ENCODE data around the gene METTL8.
"Not testable (repeated sequence)": the region's sequence is repeated elsewhere in the genome, so short reads cannot be mapped to it uniquely, and the experiment has no call there.

The METTL8 gene

DNA sequence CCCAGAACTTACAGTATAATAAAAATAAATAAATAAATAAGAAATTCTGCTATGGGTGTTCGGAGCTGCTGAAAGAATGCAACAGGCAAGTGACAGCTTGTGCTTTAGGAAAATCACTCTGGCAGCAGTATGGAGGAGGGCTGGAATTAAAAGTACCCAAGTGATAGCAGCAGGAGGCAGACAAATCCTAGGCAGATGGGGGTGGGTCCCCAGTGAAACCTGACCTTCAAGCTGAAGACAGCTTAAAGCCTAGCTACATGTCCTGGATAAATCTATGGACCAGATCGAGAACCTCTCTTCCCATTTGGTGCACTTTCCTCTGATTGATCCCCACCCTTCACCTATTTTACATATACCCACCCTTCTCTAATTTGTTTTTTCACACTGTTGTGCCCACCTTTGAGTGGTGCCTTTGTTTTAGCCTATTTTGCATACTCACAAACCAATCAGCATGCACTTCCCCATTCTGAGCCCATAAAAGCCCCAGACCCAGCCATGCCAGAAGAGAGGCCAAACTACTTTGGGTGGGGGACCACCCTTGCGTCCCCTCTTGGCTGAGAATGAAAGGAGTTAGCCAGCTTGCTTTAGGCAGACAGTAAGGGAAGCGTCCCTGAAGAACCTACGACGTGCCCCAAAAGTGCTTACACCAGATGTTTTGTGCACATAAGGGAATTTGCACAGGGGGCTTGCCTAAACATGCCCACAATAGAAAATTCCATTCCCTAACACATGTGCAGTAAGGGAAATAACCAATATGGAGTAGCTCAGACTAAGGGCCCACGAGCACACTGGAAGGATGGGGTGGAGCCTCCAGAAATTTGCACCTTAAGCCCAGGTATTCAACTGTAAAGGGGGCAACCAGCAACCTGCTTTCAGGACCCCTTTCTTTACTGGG lies 3.0 kb downstream of the METTL8 start:
- DNase-seq (ENCODE audit: low read depth in 1 of 2, low spot score in 1 of 2), result no peak

DNA sequence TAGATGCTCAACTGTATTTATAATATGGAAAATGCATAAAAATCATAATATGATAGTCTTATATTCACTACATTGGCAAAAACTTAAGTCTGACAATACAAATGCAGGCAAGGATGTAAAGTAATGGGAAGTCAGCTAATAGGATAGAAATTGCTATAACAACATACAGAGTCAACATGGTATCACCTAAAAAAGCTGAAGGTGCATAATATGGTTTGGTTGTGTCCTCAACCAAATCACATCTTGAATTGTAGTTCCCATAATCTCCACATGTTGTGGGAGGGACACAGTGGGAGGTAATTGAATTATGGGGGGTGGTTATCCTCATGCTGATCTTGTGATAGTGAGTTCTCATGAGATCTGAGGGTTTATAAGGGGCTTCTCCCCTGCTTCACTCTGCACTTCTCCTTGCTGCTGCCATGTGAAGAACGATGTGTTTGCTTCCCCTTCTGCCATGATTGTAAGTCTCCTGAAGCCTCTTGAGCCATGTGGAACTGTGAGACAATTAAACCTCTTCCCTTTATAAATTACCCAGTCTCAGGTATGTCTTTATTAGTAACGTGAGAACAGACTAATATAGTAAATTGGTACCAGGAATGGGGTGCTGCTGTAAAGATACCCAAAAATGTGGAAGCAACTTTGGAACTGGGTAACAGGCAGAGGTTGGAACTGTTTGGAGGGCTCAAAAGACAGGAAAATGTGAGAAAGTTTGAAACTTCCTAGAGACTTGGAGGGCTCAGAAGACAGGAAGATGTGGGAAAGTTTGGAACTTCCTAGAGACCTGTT lies 10.9 kb downstream of the METTL8 start:
- not testable (repeated sequence) for DNase-seq (ENCODE audit: low read depth in 1 of 2, low spot score in 1 of 2)

DNA sequence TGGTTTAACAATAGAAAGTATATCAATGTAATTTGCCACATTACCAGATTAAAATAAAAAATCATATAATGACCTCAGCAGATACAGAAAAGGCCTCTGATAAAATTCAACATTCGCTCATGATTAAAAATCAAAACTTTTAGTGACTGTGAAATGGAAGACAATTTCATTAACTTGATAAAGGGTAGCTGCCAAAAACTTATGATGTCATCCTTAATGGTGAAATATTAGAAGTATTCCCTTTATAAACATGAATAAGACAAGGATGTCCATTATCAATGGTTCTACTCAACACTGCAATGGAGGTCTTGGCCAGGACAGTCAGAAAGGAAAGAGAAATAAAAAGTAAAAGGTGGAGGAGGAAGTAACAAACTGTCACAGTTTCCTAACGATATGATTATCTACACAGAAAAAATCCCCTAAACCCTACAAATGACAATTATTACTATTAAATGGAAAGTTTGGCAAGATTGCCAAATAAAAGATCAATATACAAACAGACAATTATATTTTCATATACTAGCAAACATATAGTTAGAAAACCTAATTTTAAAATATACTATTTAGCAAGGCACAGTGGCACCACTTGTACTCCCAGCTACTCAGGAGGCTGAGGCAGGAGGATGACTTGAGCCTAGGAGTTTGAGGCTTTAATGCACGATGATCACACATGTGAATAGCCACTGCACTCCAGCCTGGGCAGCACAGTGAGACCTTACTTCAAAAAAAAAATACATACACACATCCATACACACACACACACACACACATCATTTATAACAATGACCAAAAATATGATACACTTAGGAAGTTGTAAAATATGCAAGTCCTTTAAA lies 12.8 kb downstream of the METTL8 start:
- DNase-seq (ENCODE audit: low read depth in 1 of 2, low spot score in 1 of 2), result no peak

DNA sequence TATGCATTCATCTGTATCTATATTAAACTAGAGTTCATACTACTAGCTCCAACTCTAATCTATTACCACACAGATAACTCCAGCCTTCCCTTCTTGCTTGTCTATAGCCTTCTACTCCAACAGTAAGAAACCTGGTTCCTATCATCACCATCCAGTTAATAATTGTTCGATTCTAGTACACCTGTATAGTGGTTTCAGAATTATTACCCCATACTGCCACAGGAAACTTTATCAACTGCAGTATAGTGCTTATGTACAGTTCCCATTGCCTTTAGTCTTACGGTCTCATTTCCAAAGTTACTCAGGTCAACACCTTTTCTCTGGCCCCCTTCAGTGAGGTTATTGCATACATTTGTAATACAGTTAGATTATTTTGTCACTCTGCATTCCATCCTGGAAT lies 14.5 kb downstream of the METTL8 start:
- DNase-seq (ENCODE audit: low read depth in 1 of 2, low spot score in 1 of 2), result no peak

DNA sequence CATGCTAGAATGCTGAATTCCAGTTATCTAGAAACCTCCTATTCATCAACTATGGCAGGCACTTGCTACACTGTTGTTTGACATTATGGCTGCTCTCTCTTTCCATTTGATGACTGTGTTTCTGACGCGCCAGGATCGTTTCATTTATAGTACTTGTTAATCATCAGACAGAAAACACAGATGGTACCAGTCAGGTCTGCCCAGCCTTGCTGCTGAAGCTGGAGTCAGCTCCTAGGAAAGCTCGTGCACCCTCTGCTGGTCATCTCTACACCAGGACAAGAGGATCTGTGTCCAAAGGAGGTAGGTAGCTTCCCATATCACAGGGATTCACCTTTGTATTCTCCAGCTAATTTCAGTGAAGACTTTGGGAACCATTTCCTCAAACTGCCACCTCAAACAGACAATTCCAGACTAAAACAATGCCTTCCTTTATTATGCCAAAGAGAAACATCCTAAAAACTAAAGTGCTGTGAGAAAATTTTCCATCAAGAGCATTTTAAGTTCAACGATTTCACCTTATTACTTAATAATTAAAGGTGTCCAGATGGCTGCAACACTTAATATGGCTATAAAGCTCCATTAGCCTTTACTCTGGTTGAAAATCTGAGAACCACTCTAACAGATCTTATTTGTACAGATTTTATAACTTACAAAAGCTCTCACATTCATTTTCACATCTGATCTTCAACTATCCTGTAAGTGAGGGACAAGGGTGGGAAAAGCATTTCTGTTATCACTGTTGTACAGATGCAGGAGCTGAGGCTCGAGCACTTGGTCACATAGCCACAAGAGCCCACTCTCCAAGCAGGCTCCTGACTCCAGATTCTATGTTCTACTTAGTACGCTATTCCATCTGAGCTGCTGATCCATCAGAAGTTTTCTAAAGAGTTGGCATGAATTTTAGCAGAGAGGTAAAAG lies 17.5 kb downstream of the METTL8 start:
- peak; percentile 52 to 54 for DNase-seq (ENCODE audit: low read depth in 1 of 2, low spot score in 1 of 2)

DNA sequence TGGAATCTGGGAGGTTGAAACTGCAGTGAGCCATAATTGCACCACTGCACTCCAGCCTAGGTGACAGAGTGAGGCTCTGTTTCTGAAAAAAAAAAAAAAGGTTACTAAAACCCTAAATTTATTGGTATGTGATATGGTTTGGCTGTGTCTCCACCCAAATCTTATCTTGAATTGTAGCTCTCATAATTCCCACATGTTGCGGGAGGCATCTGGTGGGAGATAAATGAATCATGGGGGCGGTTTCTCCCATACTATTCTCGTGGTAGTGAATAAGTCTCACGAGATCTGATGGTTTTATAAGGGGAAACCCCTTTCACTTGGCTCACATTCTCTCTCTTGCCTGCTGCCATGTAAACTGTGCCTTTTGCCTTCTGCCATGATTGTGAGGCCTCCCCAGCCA lies 19.1 kb downstream of the METTL8 start:
- DNase-seq (ENCODE audit: low read depth in 1 of 2, low spot score in 1 of 2), result not testable (repeated sequence)

DNA sequence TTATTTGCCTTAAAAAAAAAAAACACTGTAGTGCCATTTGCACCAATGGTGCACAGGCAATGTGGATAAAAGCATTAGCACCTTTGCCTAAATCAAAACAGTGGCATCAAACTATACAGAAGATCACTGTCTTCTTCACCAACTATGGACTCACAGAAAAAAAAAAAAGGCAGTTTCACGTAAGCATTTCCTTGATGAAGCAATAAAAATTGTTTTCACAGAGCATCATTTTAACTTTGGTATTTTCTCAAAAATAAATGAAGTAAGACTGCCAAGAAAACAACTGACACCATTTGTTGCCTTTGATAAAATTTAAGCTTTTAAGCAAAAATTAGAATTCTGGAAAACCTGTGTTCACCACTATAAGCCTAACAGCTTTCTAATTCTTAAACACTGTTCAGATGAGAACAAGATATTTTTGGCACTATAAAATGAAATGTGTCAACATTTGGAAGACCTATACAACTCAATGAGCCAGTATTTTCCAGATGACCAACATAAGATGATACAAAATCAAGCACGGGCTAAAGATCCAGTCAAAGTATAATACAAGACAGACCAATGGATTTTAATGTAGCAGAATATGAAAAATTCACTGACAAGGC lies 21.1 kb downstream of the METTL8 start:
- DNase-seq (ENCODE audit: low read depth in 1 of 2, low spot score in 1 of 2), result no peak

DNA sequence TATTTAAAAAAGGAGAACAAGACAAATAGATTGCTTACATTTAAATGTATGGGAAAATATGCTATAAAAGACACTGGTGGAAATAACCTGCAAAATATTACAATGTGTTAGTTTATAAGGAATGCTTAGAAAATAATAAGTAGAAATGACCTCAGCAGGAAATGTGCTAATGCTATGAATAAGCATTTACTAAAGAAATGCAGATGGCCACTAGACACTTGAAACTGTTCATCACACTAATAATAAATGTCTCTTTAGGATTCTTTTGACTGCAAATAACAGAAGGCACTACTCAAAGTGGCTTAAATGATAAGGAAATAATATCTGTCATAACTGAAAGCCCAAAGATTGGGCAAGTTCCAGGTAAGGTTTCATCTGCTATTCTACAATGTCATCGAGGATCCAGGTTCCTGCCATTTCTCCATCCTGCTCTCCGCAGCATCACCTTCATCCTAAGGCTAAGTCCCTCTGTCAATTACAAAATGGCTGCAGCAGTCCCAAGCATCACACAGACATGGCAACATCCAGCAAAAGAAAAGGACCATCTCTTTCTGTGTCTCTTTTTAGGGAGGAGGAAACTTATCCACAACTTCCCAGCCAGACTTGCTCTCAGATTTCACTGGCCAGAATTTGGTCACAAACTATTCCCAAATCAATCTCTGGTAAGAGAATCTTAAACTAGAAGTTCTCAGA lies 21.9 kb downstream of the METTL8 start:
- no peak for DNase-seq (ENCODE audit: low read depth in 1 of 2, low spot score in 1 of 2)

DNA sequence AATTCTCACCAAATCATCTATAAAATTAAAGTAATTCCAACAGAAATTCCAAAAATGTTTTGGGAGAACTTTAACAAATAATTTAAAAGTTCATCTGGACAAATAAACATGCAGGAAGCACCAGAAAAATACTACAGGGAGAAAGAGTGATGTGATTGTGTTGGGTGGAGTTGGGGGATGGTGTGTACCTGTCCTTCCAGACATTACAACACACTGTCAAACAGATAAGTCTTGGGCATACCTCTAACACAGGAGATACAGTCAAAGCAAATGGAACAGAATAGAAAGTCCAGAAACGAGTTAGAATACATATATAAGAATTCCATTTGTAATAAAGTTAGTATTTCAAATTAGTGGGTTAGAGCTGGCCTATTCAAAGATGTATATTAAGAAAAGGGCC lies 22.6 kb downstream of the METTL8 start:
- DNase-seq (ENCODE audit: low read depth in 1 of 2, low spot score in 1 of 2), result no peak

DNA sequence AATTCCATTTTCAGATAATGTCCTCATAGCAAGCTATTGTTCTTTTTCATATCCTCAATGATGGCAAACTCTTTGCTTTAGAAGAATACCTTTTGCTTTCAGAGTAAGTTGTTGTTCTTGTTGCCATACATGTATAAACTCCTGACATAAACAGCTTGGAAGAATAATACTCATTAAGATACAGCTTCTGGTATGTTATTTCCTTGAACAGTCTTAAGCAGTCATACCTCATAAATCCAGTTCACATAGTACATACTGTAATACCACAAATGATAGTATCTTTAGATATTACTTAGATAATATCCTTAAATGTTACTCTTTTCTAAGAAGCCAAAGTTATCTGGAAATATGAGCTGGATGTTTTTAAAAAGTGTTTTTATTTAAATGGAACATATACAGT lies 23.2 kb downstream of the METTL8 start:
- no peak for DNase-seq (ENCODE audit: low read depth in 1 of 2, low spot score in 1 of 2)

DNA sequence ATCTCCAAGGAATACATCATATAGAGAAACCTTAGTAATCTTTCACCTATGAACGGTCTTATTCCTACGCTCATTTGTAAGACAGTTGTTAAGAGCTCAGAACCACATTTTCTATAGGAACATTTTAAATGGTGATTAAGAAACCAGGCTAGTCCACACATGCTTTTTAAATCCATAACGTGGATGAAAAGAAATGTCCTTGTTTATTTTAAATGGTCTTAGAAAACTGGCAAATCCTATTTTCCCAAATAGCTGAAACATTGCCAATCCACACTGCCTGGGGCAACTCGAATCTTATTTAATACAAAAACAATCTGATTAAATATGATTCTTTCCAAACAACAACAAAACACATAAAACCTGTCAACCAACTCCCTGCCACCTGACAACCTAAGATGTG lies 23.7 kb downstream of the METTL8 start:
- no peak for DNase-seq (ENCODE audit: low read depth in 1 of 2, low spot score in 1 of 2)

DNA sequence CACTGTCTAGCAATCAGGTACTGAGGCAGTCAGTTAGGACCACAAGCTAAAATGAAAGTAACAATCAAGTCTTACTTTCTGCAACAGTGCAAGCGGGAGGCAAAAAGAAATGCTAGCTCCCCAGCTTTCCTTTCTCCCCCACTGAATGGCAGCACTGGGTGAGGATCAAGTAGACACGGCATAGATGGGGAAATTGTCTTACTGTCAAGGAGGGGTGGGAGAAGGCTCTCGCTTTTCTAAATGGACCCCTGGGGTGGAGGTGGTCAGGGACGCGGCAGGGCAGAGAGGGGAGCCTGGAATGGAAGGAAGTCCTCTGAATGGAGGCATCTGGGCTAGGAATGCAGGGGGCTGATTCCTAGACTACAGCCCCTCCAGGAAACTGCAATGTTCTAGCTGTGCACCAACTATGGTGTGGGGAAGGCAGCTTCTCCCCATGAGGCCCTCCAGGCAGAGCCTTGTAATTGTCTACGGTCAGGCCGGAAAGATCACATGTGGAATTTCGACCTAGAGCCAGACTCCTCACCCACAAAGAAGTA lies 24.3 kb downstream of the METTL8 start:
- no peak for DNase-seq (ENCODE audit: low read depth in 1 of 2, low spot score in 1 of 2)

DNA sequence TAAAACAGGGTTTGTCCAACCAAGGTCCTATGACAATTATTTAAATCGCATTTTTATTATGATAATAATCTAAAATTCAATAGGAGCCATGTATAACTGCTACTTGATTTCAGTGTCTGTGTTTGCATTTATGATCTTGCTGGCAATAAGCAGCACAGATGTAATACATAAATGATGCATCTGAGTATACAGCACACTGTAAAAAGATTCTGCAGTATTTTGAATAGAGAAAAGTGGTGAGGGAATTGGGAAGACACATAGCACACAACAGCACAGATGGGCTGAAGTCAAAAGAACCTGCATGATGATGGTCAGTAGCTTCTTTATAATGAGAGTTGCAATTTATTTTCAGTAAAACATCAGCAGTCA lies 26.1 kb downstream of the METTL8 start:
- DNase-seq (ENCODE audit: low read depth in 1 of 2, low spot score in 1 of 2), result no peak

DNA sequence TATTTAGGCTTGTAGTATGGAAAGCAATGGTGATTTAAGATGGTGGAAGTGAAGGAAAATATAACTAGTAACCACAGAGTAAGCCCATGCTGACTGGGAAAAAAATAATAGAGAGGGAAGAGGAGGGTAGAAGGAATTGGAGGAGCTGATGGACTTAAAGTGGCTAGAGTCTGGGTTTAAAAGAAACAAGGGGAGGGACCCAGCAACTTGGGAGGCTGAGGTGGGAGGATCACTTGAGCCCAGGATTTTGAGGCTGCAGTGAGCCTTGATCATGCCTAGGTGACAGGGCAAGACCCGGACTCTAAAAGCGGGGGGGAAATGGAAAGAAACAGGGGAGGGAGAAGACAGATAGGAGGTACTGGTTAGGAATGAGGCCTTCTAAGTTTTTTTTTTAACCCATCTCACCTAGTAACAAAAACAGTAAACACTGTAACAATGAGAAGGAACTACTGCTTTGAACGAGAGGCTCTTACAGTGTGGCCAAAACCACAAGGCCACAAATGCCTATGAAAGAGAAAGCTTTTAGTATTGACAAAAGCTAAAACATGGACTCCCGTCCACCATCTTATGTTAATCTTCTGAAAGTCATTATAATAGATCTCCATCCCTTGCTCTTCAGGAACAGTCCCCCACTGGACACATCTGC lies 26.6 kb downstream of the METTL8 start:
- DNase-seq (ENCODE audit: low read depth in 1 of 2, low spot score in 1 of 2), result no peak

DNA sequence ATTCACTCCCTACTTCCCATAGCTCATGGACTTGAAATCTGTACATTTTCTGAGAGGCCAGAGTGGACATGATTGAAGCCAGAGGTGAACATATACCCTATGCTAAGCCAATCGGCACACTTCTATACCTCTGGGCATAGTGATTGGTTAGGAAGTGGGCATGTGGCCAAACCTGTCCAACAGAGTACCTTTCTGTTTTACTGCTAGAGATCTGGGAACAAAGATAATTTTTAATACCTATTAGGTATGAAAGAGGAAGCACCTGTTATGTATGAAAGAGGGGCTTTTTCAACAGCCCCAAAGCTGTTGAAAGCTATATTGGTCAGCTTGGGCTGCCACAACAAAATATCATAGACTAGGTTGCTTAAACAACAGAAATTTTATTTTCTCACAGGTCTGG lies 27.7 kb downstream of the METTL8 start:
- no peak for DNase-seq (ENCODE audit: low read depth in 1 of 2, low spot score in 1 of 2)

DNA sequence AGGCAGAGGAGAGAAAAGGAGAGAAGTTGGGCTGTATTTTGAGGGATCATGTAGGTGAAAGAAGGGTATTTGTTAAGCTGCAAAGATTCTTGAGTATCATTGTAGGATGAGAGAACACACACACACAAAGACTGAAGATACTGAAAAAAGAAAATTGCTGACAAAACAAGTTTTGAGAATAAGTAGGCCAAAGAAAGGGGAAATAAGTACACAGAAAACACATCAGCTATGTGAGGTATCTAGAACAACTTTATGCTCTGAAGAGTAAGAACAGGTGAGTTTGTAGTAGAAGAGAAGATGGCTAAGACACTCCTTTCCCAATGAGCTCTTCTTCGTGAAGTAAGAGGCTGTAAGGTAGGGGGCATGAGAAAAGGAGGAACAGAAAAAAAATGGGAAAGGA lies 28.2 kb downstream of the METTL8 start:
- DNase-seq (ENCODE audit: low read depth in 1 of 2, low spot score in 1 of 2), result no peak

DNA sequence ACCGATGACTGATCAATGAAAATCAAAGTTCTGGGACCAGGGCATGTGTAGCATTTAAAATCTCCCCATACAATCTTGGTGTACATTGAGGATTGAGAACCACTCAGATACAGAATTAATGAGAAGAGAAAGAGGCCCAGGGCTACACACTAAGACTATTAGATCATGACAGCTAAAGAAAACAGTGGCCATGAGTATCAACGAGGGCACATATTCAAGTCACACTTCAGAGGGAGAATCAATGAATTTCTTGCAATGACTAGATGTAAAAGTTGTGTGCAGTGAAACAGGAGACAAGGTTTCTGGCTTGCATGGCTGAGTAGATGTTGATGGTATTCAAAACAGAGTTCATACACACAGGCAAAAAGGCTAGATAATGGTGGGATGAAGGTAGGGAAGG lies 29.1 kb downstream of the METTL8 start:
- no peak for DNase-seq (ENCODE audit: low read depth in 1 of 2, low spot score in 1 of 2)

DNA sequence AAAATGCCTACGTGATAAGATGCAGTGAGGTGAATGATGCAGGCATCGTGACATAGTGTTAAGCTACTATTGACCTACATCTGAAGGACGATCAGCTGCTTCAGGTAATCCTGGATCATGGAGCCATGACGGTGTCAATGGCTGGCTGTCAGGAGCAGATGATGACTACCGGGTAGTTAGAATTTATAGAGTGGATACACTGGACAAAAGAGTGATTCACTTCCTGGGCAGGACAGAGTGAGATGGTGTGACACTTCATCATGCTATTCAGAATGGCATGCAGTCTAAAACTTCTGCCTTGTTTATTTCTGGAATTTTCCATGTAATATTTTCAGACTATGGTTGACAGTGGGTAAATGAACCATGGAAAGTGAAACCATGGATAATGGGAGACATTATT lies 29.5 kb downstream of the METTL8 start:
- no peak for DNase-seq (ENCODE audit: low read depth in 1 of 2, low spot score in 1 of 2)

All from stimulated activated CD4-positive, alpha-beta T cell treated with anti-CD3 and anti-CD28 coated beads, Interleukin-15, amount 100 ng/mL, for 1 hour (primary cell).